ENCODE measurements around the gene DGKH. TPM values are rescaled to one million over a fixed set of nuclear protein-coding genes. Genes with fewer than 3 reads are reported as not detected.

The DGKH gene
- total RNA-seq, 1 donor from 2014 or later, result 13.4 TPM

- Mint-ChIP-seq H3K27me3 (ENCODE audit: unreplicated experiment) (peaks cover 17% of the 10 kb centered on the region), H3K4me3 (ENCODE audit: unreplicated experiment) (no peak overlapping the region), H3K4me1 (ENCODE audit: low read depth, unreplicated experiment) (peaks cover 2% of the 10 kb centered on the region), H3K9me3 (ENCODE audit: unreplicated experiment) (peaks cover 15% of the 10 kb centered on the region), H3K36me3 (ENCODE audit: unreplicated experiment) (no peaks in the 10 kb centered on the region), H3K27ac (ENCODE audit: unreplicated experiment) (no peak overlapping the region)
- DNase-seq, result no peak
- TF ChIP-seq CTCF (IDR thresholded peaks at IDR 0.05; ENCODE audit: partially characterized antibody, unreplicated experiment), result no peak
Measured at GRCh38 chr13:42035905-42036521, 12.4 kb upstream of the DGKH start.

- no peaks in the 10 kb centered on the region for H3K36me3 Mint-ChIP-seq (ENCODE audit: unreplicated experiment)
- H3K4me1 Mint-ChIP-seq (ENCODE audit: low read depth, unreplicated experiment), result peaks cover 3% of the 10 kb centered on the region
- peaks cover 18% of the 10 kb centered on the region for H3K9me3 Mint-ChIP-seq (ENCODE audit: unreplicated experiment)
- no peak for TF ChIP-seq CTCF (IDR thresholded peaks at IDR 0.05; ENCODE audit: partially characterized antibody, unreplicated experiment)
- no peak overlapping the region for H3K27ac Mint-ChIP-seq (ENCODE audit: unreplicated experiment)
- no peak for DNase-seq
- no peak overlapping the region for H3K4me3 Mint-ChIP-seq (ENCODE audit: unreplicated experiment)
- peaks cover 20% of the 10 kb centered on the region for H3K27me3 Mint-ChIP-seq (ENCODE audit: unreplicated experiment)
Measured at GRCh38 chr13:42036711-42037110, 11.7 kb upstream of the DGKH start.

GRCh38 chr13:42038661-42039456 is 9.6 kb upstream of the DGKH start:
- no peak overlapping the region for H3K27ac Mint-ChIP-seq (ENCODE audit: unreplicated experiment)
- H3K9me3 Mint-ChIP-seq (ENCODE audit: unreplicated experiment), result peaks cover 22% of the 10 kb centered on the region
- peaks cover 7% of the 10 kb centered on the region for H3K4me1 Mint-ChIP-seq (ENCODE audit: low read depth, unreplicated experiment)
- no peaks in the 10 kb centered on the region for H3K36me3 Mint-ChIP-seq (ENCODE audit: unreplicated experiment)
- no peak for DNase-seq
- no peak for TF ChIP-seq CTCF (IDR thresholded peaks at IDR 0.05; ENCODE audit: partially characterized antibody, unreplicated experiment)
- H3K4me3 Mint-ChIP-seq (ENCODE audit: unreplicated experiment), result peak overlapping the region; percentile 85
- peaks cover 24% of the 10 kb centered on the region for H3K27me3 Mint-ChIP-seq (ENCODE audit: unreplicated experiment)

- peak overlapping the region; percentile 25 for H3K27ac Mint-ChIP-seq (ENCODE audit: unreplicated experiment)
- peak overlapping the region; percentile 85 for H3K4me3 Mint-ChIP-seq (ENCODE audit: unreplicated experiment)
- DNase-seq, result no peak
- no peaks in the 10 kb centered on the region for H3K36me3 Mint-ChIP-seq (ENCODE audit: unreplicated experiment)
- H3K9me3 Mint-ChIP-seq (ENCODE audit: unreplicated experiment), result peaks cover 22% of the 10 kb centered on the region
- peaks cover 24% of the 10 kb centered on the region for H3K27me3 Mint-ChIP-seq (ENCODE audit: unreplicated experiment)
- H3K4me1 Mint-ChIP-seq (ENCODE audit: low read depth, unreplicated experiment), result peaks cover 7% of the 10 kb centered on the region
- TF ChIP-seq CTCF (IDR thresholded peaks at IDR 0.05; ENCODE audit: partially characterized antibody, unreplicated experiment), result no peak
Measured at GRCh38 chr13:42039457-42039945, 8.9 kb upstream of the DGKH start.

All from glutamatergic neuron (in vitro differentiated cells).